GM10266 (cell line): ENCODE measurements around the gene CD164L2.

Experiments used
- DNase-seq: peaks from one replicate; pipeline ENCODE4 v3.0.0; 2012; ENCODE audit errors: extremely low spot score
- CTCF ChIP-seq: IDR thresholded peaks from 2 replicates; pipeline ENCODE4 v1.5.1; 2012; ENCODE audit warnings: mild to moderate bottlenecking, low read depth; ENCODE audit not compliant: control insufficient read depth, insufficient read depth; ENCODE audit errors: missing control alignments

CD164L2 gene

GRCh38 chr1:27348861-27349783 is 34.0 kb downstream of the CD164L2 start:
- TF ChIP-seq CTCF, result no peak
- DNase-seq, result peak; percentile 27

- no peak for DNase-seq
- TF ChIP-seq CTCF, result no peak
These were observed 36.0 kb downstream of the CD164L2 start for GRCh38 chr1:27346991-27347624.

GRCh38 chr1:27346357-27346756 is 36.8 kb downstream of the CD164L2 start:
- TF ChIP-seq CTCF, result no peak
- DNase-seq, result no peak

GRCh38 chr1:27345272-27345671 is 37.9 kb downstream of the CD164L2 start:
- TF ChIP-seq CTCF, result no peak
- DNase-seq, result no peak

- TF ChIP-seq CTCF, result no peak
- DNase-seq, result no peak
These were observed 39.5 kb downstream of the CD164L2 start for GRCh38 chr1:27343639-27344025.

- no peak for TF ChIP-seq CTCF
- no peak for DNase-seq
These were observed 40.1 kb downstream of the CD164L2 start for GRCh38 chr1:27342778-27343638.
